ENCODE measurements around the gene OGFOD1. TPM values are rescaled to one million over a fixed set of nuclear protein-coding genes. Genes with fewer than 3 reads are reported as not detected.

OGFOD1 gene
- total and polyA plus RNA-seq, 9 of the 15 experiments (the other 6 are each of a cell fraction or from before 2014, with no cell fraction given): 60.4 to 134 (median 85.8) TPM

DNA sequence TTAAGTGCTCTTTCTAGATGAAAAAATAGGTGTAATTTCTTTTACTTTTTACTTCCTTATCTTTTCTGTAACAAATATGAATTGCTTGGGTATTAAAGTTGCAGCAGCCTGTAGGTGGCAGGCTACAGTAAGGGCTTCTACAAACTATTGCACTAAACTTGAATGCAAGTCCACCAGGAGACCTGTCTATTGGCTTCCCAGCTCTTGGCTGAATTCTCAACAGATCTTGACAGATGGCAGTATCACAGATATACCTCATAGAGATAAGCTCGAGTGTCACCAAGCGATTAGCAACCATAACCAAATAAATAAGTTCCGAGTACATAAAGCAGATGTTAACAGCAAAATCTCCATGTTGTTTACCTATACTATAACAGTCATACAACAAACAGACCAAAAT is 62.6 kb downstream of the OGFOD1 start (continued):
- TF ChIP-seq, protein P1, sequence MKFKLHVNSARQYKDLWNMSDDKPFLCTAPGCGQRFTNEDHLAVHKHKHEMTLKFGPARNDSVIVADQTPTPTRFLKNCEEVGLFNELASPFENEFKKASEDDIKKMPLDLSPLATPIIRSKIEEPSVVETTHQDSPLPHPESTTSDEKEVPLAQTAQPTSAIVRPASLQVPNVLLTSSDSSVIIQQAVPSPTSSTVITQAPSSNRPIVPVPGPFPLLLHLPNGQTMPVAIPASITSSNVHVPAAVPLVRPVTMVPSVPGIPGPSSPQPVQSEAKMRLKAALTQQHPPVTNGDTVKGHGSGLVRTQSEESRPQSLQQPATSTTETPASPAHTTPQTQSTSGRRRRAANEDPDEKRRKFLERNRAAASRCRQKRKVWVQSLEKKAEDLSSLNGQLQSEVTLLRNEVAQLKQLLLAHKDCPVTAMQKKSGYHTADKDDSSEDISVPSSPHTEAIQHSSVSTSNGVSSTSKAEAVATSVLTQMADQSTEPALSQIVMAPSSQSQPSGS (CRISPR knock-in tag; IDR thresholded peaks at IDR 0.05): no peak
- TF ChIP-seq ZNF436 (CRISPR knock-in tag; IDR thresholded peaks at IDR 0.05): no peak
- TF ChIP-seq BHLHE40 (IDR thresholded peaks at IDR 0.05; ENCODE audit: low read length): no peak
- TF ChIP-seq, protein P2, sequence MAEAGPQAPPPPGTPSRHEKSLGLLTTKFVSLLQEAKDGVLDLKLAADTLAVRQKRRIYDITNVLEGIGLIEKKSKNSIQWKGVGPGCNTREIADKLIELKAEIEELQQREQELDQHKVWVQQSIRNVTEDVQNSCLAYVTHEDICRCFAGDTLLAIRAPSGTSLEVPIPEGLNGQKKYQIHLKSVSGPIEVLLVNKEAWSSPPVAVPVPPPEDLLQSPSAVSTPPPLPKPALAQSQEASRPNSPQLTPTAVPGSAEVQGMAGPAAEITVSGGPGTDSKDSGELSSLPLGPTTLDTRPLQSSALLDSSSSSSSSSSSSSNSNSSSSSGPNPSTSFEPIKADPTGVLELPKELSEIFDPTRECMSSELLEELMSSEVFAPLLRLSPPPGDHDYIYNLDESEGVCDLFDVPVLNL (CRISPR knock-in tag; IDR thresholded peaks at IDR 0.05; ENCODE audit: low read depth): no peak
- TF ChIP-seq, protein P3, sequence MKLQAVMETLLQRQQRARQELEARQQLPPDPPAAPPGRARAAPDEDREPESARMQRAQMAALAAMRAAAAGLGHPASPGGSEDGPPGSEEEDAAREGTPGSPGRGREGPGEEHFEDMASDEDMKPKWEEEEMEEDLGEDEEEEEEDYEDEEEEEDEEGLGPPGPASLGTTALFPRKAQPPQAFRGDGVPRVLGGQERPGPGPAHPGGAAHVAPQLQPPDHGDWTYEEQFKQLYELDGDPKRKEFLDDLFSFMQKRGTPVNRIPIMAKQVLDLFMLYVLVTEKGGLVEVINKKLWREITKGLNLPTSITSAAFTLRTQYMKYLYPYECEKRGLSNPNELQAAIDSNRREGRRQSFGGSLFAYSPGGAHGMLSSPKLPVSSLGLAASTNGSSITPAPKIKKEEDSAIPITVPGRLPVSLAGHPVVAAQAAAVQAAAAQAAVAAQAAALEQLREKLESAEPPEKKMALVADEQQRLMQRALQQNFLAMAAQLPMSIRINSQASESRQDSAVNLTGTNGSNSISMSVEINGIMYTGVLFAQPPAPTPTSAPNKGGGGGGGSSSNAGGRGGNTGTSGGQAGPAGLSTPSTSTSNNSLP (IDR thresholded peaks at IDR 0.05; ENCODE audit: borderline replicate concordance, low read depth, low read length): peak; percentile 82; the same call in 1 of the 2 replicates
- TF ChIP-seq ILF3 (IDR thresholded peaks at IDR 0.05; ENCODE audit: borderline replicate concordance): no peak
- TF ChIP-seq OTX1 (CRISPR knock-in tag; IDR thresholded peaks at IDR 0.05): no peak
- no peak for TF ChIP-seq PHF21A (IDR thresholded peaks at IDR 0.05; ENCODE audit: borderline replicate concordance, low read depth)
- no peak for TF ChIP-seq ZNF217 (CRISPR knock-in tag; IDR thresholded peaks at IDR 0.05)
- TF ChIP-seq MTA3 (IDR thresholded peaks at IDR 0.05; ENCODE audit: borderline replicate concordance): no peak
- TF ChIP-seq, protein P4, sequence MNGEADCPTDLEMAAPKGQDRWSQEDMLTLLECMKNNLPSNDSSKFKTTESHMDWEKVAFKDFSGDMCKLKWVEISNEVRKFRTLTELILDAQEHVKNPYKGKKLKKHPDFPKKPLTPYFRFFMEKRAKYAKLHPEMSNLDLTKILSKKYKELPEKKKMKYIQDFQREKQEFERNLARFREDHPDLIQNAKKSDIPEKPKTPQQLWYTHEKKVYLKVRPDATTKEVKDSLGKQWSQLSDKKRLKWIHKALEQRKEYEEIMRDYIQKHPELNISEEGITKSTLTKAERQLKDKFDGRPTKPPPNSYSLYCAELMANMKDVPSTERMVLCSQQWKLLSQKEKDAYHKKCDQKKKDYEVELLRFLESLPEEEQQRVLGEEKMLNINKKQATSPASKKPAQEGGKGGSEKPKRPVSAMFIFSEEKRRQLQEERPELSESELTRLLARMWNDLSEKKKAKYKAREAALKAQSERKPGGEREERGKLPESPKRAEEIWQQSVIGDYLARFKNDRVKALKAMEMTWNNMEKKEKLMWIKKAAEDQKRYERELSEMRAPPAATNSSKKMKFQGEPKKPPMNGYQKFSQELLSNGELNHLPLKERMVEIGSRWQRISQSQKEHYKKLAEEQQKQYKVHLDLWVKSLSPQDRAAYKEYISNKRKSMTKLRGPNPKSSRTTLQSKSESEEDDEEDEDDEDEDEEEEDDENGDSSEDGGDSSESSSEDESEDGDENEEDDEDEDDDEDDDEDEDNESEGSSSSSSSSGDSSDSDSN (IDR thresholded peaks at IDR 0.05; ENCODE audit: borderline replicate concordance in 1 of 2, low read depth in 2 of 2, low read length in 2 of 2): no peak
- peak; percentile 68 to 74 for TF ChIP-seq RAD21 (CRISPR knock-in tag; conservative IDR thresholded peaks at IDR 0.05 in 1 of 2, IDR thresholded peaks at IDR 0.05 in 1 of 2)
- TF ChIP-seq ZNF23 (CRISPR knock-in tag; IDR thresholded peaks at IDR 0.05): no peak
- TF ChIP-seq ZNF263 (CRISPR knock-in tag; IDR thresholded peaks at IDR 0.05; ENCODE audit: borderline replicate concordance): no peak
- TF ChIP-seq ZNF717 (CRISPR knock-in tag; IDR thresholded peaks at IDR 0.05): no peak
- no peak for TF ChIP-seq RBM39 (optimal IDR thresholded peaks at IDR 0.05; ENCODE audit: low read depth, low read length)
- TF ChIP-seq PCBP1 (IDR thresholded peaks at IDR 0.05; ENCODE audit: low read depth, low read length, poor library complexity, severe bottlenecking): no peak
- no peak for TF ChIP-seq SMARCB1 (IDR thresholded peaks at IDR 0.05; ENCODE audit: insufficient read length, low read depth)
- TF ChIP-seq, protein P5, sequence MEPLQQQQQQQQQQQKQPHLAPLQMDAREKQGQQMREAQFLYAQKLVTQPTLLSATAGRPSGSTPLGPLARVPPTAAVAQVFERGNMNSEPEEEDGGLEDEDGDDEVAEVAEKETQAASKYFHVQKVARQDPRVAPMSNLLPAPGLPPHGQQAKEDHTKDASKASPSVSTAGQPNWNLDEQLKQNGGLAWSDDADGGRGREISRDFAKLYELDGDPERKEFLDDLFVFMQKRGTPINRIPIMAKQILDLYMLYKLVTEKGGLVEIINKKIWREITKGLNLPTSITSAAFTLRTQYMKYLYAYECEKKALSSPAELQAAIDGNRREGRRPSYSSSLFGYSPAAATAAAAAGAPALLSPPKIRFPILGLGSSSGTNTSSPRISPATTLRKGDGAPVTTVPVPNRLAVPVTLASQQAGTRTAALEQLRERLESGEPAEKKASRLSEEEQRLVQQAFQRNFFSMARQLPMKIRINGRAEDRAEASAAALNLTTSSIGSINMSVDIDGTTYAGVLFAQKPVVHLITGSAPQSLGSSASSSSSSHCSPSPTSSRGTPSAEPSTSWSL (CRISPR knock-in tag; IDR thresholded peaks at IDR 0.05; ENCODE audit: borderline replicate concordance): no peak
- TF ChIP-seq MEIS2 (IDR thresholded peaks at IDR 0.05; ENCODE audit: partially characterized antibody): peak; percentile 52
- TF ChIP-seq POLR2G (IDR thresholded peaks at IDR 0.05; ENCODE audit: low read depth, low read length): no peak
